ENCODE measurements around the gene MIEF1.

The MIEF1 gene

GRCh38 chr22:39524753-39525657, 22.9 kb downstream of the MIEF1 start:
- ATAC-seq, result no peak
- Mint-ChIP-seq H3K4me1 (peaks cover 94% of the 10 kb centered on the region), H3K4me3 (peak overlapping the region; percentile 24 to 27), H3K9me3 (no peaks in the 10 kb centered on the region), H3K27ac (peak overlapping the region in 1 of 2 donors; percentile 43), H3K27me3 (no peaks in the 10 kb centered on the region)
- DNase-seq, result no peak

GRCh38 chr22:39525658-39525975, 23.5 kb downstream of the MIEF1 start:
- peak overlapping the region in 1 of 2 donors; percentile 27 for H3K4me3 Mint-ChIP-seq
- H3K27ac Mint-ChIP-seq, result peak overlapping the region in 1 of 2 donors; percentile 43

GRCh38 chr22:39526736-39527171, 24.7 kb downstream of the MIEF1 start:
- Mint-ChIP-seq H3K4me1 (peaks cover 98% of the 10 kb centered on the region), H3K4me3 (peak overlapping the region in 1 of 2 donors; percentile 2), H3K27me3 (no peaks in the 10 kb centered on the region), H3K9me3 (no peaks in the 10 kb centered on the region), H3K27ac (peak overlapping the region in 1 of 2 donors; percentile 45)
- ATAC-seq, result peak; percentile 43
- no peak for DNase-seq

More at GRCh38 chr22:39525658-39525975, 23.5 kb downstream of the MIEF1 start:
- ATAC-seq, result no peak
- Mint-ChIP-seq H3K4me1 (peaks cover 94% of the 10 kb centered on the region), H3K27me3 (no peaks in the 10 kb centered on the region), H3K9me3 (no peaks in the 10 kb centered on the region)
- DNase-seq, result no peak

GRCh38 chr22:39527481-39527961, 25.4 kb downstream of the MIEF1 start:
- Mint-ChIP-seq H3K4me3 (peak overlapping the region in 1 of 2 donors; percentile 2), H3K27ac (peak overlapping the region; percentile 41 to 45), H3K27me3 (no peaks in the 10 kb centered on the region), H3K9me3 (no peaks in the 10 kb centered on the region), H3K4me1 (peaks cover 94% of the 10 kb centered on the region)
- ATAC-seq (no peak), DNase-seq (no peak)

- peaks cover 88% of the 10 kb centered on the region for H3K4me1 Mint-ChIP-seq
- no peaks in the 10 kb centered on the region for H3K27me3 Mint-ChIP-seq
- H3K9me3 Mint-ChIP-seq, result no peaks in the 10 kb centered on the region
- ATAC-seq (no peak), DNase-seq (no peak)
- H3K27ac Mint-ChIP-seq, result peak overlapping the region; percentile 38 to 79
- peak overlapping the region; percentile 75 to 95 for H3K4me3 Mint-ChIP-seq
Observed at GRCh38 chr22:39528080-39528661, 26.1 kb downstream of the MIEF1 start.

GRCh38 chr22:39528681-39529486, 26.8 kb downstream of the MIEF1 start:
- peaks cover 85% of the 10 kb centered on the region for H3K4me1 Mint-ChIP-seq
- H3K4me3 Mint-ChIP-seq, result peak overlapping the region; percentile 75 to 95
- peak; percentile 53 for ATAC-seq
- peak; percentile 90 to 92 for DNase-seq
- peak overlapping the region in 1 of 2 donors; percentile 56 for H3K27ac Mint-ChIP-seq
- H3K9me3 Mint-ChIP-seq, result no peaks in the 10 kb centered on the region
- H3K27me3 Mint-ChIP-seq, result no peaks in the 10 kb centered on the region

GRCh38 chr22:39529487-39529851, 27.4 kb downstream of the MIEF1 start:
- Mint-ChIP-seq H3K4me3 (peak overlapping the region; percentile 75 to 95), H3K4me1 (peaks cover 85% of the 10 kb centered on the region), H3K27me3 (no peaks in the 10 kb centered on the region), H3K27ac (no peak overlapping the region), H3K9me3 (no peaks in the 10 kb centered on the region)
- DNase-seq (no peak), ATAC-seq (no peak)

- no peak overlapping the region for H3K27ac Mint-ChIP-seq
- DNase-seq (no peak), ATAC-seq (no peak)
- peak overlapping the region; percentile 19 to 95 for H3K4me3 Mint-ChIP-seq
- no peaks in the 10 kb centered on the region for H3K9me3 Mint-ChIP-seq
- no peaks in the 10 kb centered on the region for H3K27me3 Mint-ChIP-seq
- H3K4me1 Mint-ChIP-seq, result peaks cover 84% of the 10 kb centered on the region
Observed at GRCh38 chr22:39530116-39530515, 28.0 kb downstream of the MIEF1 start.

GRCh38 chr22:39530692-39531331, 28.7 kb downstream of the MIEF1 start:
- peak overlapping the region; percentile 87 to 95 for H3K4me3 Mint-ChIP-seq
- H3K4me1 Mint-ChIP-seq, result peaks cover 77% of the 10 kb centered on the region
- peak overlapping the region in 1 of 2 donors; percentile 29 for H3K27ac Mint-ChIP-seq
- H3K27me3 Mint-ChIP-seq, result no peaks in the 10 kb centered on the region
- H3K9me3 Mint-ChIP-seq, result no peaks in the 10 kb centered on the region
- no peak for ATAC-seq
- no peak for DNase-seq

GRCh38 chr22:39532215-39533073, 30.4 kb downstream of the MIEF1 start, which contains the start of gene RPS19BP1:
Gene RPS19BP1 (minus strand): TSS chr22:39532748. CDS start chr22:39532738, 10 bp downstream.
- Mint-ChIP-seq H3K27me3 (no peaks in the 10 kb centered on the region), H3K9me3 (no peaks in the 10 kb centered on the region), H3K27ac (peak within 1 kb of the TSS; percentile 93 to 97), H3K4me3 (peak within 1 kb of the TSS; percentile 87 to 95), H3K4me1 (peaks cover 61% of the 10 kb centered on the region)
- peak; percentile 98 to 99 for DNase-seq
- peak; percentile 88 for ATAC-seq

GRCh38 chr22:39534092-39534506, 32.0 kb downstream of the MIEF1 start:
- Mint-ChIP-seq H3K4me1 (peaks cover 45% of the 10 kb centered on the region), H3K9me3 (no peaks in the 10 kb centered on the region), H3K4me3 (peak overlapping the region; percentile 72 to 75), H3K27me3 (no peaks in the 10 kb centered on the region), H3K27ac (no peak overlapping the region)
- ATAC-seq (no peak), DNase-seq (no peak)

- Mint-ChIP-seq H3K9me3 (no peaks in the 10 kb centered on the region), H3K27ac (peak overlapping the region in 1 of 2 donors; percentile 76), H3K4me1 (peaks cover 38% of the 10 kb centered on the region), H3K4me3 (peak overlapping the region; percentile 72 to 75), H3K27me3 (no peaks in the 10 kb centered on the region)
- peak; percentile 81 to 84 for DNase-seq
- peak; percentile 41 for ATAC-seq
Observed at GRCh38 chr22:39534591-39535356, 32.7 kb downstream of the MIEF1 start.

GRCh38 chr22:39535357-39535725, 33.3 kb downstream of the MIEF1 start:
- H3K9me3 Mint-ChIP-seq, result no peaks in the 10 kb centered on the region
- H3K27me3 Mint-ChIP-seq, result no peaks in the 10 kb centered on the region
- ATAC-seq (no peak), DNase-seq (no peak)
- no peak overlapping the region for H3K27ac Mint-ChIP-seq
- H3K4me3 Mint-ChIP-seq, result no peak overlapping the region
- H3K4me1 Mint-ChIP-seq, result peaks cover 32% of the 10 kb centered on the region
